Measurements from ENCODE around the gene RSAD1.

Gene RSAD1

DNA sequence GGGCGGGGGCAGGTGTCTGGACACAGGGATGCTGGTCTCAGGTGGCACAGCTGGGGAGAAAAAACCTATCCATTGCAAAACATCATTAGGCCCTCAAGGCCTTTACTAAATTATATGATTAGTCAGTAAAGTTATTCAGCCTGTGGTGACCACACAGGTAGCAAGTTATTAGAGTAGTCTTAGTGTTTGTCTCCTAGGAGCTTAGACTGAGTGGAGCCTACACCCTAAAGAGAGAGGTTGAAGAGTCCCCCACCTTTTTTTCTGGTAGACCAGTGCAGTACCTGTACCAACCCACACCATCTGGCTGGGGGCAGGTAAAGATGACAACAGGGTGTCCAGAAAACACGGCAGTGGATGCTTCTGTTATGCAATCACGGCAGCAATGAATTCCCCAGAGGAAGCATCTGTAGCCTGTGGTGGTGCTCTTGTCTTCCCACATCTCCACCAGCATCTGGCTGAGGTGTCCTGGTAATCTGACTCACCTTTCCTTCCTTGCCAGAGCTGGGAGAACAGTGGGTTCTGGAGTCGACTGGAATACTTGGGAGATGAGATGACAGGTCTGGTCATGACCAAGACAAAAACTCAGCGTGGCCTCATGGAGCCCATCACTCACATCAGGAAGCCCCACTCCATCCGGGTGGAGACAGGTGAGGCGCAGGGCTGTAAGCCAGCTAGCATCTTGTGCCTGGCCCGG lies 40.6 kb downstream of the RSAD1 start:
- no peak for DNase-seq (ENCODE audit: low spot score)

DNA sequence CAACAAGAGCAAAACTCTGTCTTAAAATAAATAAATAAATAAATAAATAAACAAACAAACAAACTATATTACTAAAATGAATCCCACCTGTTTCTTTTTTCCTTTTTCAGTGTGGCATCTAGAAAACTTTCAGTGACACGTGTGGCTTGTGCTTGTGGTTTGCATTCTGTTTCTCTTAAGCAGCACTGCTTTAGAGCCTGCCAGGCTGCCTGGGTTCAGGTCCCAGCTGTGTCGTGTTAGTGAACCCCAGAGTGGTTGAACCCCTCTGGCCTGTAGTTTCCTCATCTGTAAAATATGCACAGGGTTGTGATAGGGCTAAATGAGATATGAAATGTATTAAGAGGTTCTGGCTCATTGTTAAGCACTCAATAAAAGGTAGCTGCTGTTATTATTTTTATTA lies 41.8 kb downstream of the RSAD1 start:
- no peak for DNase-seq (ENCODE audit: low spot score)

DNA sequence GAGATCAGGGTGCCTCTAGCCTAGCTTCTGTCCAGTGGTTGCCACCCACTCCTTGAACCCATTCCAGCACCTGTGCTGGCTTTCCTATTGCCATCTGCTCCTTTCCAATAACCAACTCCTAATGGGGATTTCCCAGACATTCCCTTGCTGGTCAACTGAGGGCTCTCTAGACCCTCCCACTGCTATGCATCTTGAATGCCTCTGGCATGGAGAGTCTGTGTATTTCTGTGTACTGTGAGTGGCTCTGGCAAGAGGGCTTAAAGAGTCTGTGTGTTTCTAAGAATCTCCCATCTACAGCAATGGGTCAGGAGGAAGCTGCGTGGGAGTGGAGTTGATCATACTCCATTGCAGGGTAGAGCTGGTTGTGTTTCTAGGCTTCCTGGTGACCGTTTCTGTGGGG lies 42.9 kb downstream of the RSAD1 start:
- no peak for DNase-seq (ENCODE audit: low spot score)

DNA sequence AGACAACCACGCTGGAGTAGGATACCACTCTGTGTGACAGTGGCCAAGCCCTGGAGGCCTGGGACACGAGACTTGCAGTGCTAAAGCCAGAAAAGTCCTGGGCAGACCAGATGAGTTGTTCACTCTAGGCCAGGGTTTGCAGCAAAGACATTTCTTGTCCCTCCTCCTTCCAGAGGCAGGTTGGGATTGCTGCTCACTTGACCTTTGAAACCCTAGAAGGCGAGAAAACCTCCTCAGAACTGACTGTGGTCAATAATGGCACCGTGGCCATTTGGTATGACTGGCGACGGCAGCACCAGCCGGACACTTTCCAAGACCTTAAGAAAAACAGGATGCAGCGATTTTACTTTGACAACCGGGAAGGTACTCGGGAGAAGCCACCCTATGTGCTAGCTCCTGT lies 44.1 kb downstream of the RSAD1 start:
- no peak for DNase-seq (ENCODE audit: low spot score)

DNA sequence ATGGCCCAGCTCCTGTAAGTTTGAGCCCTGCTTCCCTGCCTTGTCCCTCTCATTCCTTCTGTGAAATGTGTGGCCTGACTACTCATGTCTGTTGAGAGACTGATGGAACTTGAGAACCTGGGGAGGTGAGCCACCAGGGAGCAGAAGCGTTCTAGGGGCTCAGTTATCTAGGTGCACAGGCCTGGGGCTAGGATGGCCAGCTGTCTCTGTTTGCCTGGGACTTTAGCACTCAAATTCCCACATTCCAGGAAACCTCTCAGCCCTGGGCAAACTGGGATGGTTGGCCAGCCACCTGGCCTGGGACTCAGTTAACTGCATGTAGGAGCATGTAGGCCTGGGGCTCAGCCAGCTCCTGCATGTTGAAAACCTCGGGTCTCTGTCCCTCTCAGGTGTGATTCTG lies 44.5 kb downstream of the RSAD1 start:
- no peak for DNase-seq (ENCODE audit: low spot score)

DNA sequence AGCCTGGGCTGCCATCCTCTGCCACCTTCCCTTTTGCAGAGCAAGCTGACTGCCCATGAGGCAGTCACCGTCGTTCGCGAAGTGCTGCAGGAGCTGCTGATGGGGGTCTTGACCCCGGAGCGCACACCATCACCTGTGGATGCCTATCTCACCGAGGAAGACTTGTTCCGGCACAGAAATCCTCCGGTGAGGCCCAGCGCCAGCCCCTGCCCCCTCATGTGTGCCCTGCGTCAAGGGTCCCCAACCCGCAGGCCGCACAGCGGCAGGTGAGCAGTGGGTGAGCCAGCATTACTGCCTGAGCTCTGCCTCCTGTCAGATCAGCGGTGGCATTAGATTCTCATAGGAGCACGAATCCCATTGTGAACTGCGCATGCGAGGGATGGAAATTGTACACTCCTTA lies 46.2 kb downstream of the RSAD1 start:
- no peak for DNase-seq (ENCODE audit: low spot score)

DNA sequence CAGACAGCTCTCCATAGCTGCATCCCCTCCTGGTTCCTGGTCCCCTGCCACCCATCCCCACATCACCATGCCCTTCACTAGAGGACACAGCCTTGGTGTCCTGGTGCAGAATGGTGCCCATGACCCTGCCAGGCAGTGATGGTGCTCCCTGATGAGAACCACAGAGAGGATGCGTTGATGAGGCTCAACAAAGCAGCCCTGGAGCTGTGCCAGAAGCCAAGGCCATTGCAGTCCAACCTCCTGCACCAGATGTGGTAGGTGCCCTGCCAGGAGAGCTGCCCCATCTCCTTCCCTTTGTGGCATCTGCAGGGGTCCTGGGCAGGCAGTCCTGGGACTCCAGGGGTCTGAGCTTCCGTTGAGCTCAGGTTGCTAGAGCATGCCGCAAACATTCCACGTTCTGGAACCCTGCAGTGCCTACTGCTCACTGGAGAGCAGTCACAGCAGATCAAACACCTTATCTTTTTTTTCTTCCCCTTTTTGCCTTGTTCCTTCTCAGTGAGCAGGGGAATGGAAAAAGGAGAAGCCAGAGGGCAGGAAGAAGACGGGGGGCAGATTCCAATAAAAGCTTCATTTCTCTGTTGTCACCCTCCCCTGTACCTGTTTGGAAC lies 48.6 kb downstream of the RSAD1 start:
- DNase-seq (ENCODE audit: low spot score) = no peak

DNA sequence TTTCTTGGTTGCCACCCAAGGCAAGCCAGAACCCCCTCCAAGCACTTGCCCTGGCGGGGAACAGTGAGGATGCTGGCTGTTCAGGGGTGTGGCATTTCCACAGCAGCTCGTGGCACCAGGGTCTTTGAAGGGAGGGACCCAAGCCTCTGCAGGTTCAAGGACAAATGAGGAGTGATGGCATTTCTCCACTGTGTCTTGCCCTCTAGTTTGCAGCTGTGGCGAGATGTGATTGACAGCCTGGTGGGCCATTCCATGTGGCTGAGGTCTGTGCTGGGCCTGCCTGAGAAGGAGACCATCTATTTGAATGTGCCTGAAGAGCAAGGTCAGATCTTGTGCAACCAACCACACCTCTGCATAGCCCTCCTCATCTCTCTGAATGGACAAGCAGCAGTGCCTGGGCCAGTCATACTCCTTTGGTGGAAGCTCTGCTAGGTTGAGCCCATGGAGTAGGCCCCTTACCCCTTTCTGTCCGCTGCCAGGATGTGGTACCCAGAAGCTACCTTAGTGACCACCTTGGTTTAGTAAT lies 49.4 kb downstream of the RSAD1 start:
- no peak for DNase-seq (ENCODE audit: low spot score)

DNA sequence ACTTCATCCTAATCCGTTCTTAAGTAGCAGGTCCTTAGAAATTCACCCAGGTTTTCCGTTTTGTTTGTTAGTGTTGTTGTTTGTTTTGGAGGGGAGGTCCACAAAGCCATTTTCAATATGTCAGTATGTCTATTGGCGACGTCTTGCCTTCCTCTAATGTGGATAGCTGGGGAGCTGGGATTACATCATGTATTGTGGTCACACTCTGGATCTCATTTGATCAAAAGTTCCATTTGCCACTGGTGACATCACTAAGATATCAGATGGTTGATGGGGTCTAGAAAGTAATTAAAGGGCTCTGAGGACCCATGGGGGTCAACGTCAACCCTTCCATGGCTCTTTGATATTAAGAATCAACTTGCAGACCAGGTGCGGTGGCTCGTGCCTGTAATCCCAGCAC lies 51.2 kb downstream of the RSAD1 start:
- no peak for DNase-seq (ENCODE audit: low spot score)

DNA sequence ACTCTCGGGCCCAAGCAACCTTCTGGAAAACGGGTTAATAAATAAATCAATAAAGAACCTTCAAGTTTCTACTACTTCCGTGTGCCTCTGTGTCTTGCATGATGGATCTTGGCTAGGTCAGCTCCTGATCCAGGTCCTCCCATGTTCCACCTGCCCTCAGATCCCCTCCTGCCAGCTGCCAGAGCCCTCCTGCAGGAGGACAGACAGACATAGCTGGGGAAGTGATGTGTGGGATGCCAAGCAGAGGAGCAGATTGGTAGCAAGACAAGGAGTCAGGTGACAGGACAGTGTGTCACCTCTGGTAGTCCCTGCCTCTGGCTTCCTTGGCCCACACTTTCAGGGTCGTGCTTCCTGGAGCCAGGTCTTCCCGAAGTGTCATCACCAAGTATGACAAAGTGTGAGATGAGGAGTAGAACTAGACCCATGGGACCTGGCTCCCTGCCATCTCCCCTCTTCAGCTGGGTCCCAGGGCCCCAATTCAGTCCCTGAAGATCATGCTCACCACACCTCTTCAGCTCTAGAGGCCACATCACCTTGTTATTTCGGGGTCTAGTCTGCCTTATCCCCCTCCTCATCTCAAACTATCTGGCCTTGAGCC lies 52.9 kb downstream of the RSAD1 start:
- no peak for DNase-seq (ENCODE audit: low spot score)

DNA sequence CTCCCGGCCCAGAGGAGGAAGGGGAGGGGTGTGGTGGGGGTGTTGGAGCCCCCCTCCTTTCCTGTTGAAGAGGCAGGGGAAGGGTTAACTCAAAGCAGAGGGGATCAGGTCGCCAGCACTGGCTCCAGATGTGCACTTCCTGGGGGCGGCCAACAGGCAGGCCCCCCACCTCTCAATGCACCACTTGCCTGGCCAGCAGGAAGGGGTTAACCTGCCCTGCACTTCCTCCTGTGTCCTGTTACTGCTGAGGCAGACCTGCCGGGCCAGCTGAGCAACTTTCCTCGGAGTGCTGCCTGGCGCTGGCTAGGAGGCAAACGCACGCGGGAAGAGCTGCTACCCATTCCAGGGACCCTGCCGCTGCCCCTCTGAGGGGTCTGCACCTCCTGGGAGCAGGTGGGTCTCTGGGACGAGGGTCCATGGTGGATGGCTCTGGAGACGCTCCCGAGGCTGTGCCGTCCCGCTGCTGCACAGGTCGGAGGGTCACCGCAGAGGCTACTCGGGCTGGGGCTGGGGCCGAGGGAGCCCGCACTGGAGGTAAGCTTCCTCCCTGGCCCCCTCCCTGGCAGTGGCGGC lies 53.9 kb downstream of the RSAD1 start, which contains the start of gene EPN3:
TSS of gene EPN3 (plus strand) at position 284 of the 573 bp plus-strand sequence. CDS start 3,822 bp downstream, outside the sequence.
- DNase-seq (ENCODE audit: low spot score) = no peak

DNA sequence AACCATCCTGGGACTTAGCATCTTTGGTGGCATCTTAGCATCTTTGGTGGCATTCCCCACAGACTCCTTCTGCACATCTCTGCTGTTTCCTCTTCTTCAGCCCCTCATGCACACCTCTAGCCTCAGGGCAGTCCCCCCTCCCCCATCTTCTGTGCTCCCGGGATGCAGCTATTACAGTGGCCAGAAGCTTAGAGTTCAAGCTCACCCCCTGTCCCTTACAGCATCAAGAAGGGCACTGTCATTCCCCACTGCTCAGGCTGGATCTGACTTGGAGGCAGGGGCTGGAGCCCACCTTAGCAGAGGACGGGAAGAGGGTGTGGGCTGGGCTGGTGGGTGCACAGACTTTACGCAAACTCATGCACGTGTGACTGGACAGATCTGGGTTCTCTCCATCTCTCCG lies 54.5 kb downstream of the RSAD1 start:
- no peak for DNase-seq (ENCODE audit: low spot score)

DNA sequence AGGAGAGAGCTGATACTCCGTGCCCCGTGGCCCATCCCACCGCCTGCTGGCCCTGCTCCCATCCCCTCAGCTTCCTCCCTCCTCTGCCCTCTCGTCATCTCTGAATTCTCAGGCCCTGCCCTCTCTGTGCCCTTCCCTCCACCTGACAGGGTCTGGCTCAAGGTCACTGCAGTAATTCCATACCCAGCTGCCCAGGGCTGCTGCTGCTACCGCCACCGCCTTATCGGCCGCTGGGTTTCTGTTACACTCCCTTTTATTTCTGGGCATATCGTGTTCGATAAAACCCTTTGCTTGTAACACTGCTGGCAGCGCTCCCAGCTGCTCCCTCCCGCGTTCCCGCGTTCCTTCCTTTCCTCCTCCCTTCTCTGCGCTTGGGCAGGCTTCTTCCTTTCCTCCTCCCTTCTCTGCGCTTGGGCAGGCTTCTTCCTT lies 55.1 kb downstream of the RSAD1 start:
- DNase-seq (ENCODE audit: low spot score) = no peak

DNA sequence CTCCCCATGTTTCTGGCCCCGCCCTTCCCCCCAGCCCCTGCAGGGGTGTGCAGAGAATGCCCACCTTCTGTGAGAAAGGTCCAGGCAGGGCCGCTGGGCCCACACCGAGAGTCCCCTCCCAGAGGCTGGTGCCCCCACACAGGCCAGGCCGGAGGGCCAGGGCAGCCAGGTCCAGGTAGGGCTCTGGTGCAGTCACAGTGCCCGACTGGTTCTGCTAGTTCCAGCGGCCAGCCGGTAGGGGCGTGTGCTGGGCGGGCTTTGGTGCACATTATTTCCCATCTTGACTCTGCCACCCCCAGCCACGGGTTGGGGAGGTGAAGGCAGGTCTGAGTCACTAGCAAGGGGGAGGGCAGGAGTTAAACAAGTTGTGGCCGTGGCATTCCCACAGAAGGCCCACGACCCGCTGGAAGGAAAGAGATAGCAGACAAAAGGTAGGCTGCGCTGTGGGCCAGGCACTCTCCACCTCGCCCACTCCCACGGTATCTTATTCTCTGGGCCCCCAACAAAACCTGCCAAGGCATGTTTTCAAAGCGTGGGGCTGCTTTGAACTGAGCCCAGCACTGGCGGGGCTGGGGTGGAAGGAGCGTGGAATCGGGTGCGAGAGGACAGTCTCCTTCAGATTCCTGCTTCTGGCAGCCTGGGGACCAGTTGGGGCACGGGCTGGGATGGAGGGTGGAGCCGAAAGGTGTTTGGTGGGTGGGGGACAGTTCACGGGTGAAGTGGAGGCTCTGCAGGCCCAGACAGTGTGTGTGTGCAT lies 55.7 kb downstream of the RSAD1 start:
- DNase-seq (ENCODE audit: low spot score) = no peak

DNA sequence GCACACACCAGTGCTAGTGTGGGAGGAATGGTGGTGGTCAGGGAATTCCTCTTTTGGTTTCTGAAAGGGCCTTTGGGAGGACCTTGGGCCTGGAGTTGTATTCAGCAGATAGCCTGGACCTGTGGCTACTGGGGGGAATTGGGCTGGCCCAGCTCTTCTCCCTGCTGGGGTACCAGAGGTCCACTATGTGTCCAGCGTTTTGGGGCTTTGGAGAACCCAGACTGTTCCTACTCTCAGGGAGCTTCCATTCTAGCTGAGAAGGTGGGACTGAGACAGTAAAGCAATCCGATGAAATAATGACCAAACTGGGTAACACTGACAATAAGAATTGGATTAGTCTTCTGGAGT lies 56.3 kb downstream of the RSAD1 start:
- DNase-seq (ENCODE audit: low spot score) = no peak

DNA sequence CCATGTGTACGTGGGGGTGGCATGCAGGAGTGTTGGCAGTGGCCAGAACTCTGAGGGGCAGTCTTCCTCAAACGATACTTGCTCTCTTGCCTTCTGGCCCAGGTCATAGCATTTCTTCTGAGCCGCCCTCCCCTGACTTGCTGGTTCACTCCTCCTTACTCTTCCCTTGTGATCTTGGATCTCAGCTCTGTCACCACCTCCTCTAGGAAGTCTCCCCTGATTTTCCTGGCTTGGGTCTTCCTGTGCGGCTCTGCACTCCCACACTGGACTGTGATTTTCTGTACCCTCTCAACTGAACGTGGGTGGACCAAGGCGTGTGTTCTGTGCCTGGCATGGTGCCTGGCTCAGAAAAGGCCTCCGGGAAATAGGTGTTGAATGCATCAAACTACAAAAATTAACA lies 56.7 kb downstream of the RSAD1 start:
- no peak for DNase-seq (ENCODE audit: low spot score)

Measured in germinal center (tissue), 1 donor.